ENCODE results near the gene NEDD9. TPM values are rescaled to one million over a fixed set of nuclear protein-coding genes. Genes with fewer than 3 reads are reported as not detected.

The NEDD9 gene
- total RNA-seq, 1 donor from 2014 or later: 31.1 TPM

- intact Hi-C loops (cut with micrococcal nuclease): no loop called here
- no peak for ATAC-seq
- no peak for DNase-seq
Observed at GRCh38 chr6:11192167-11192566, 40.3 kb downstream of the NEDD9 start.

- no peak for DNase-seq
- intact Hi-C loops (cut with micrococcal nuclease): no loop called here
- no peak for ATAC-seq
Observed at GRCh38 chr6:11190625-11191245, 41.7 kb downstream of the NEDD9 start.

GRCh38 chr6:11189865-11190624 is 42.4 kb downstream of the NEDD9 start:
- ATAC-seq (no peak), DNase-seq (no peak)
- intact Hi-C loops (cut with micrococcal nuclease): no loop called here

- no peak for DNase-seq
- intact Hi-C loops (cut with micrococcal nuclease): no loop called here
- no peak for ATAC-seq
Observed at GRCh38 chr6:11188161-11188915, 44.1 kb downstream of the NEDD9 start.

GRCh38 chr6:11187301-11187700 is 45.2 kb downstream of the NEDD9 start:
- intact Hi-C loops (cut with micrococcal nuclease): no loop called here
- no peak for DNase-seq
- no peak for ATAC-seq

- peak; percentile 39 for ATAC-seq
- intact Hi-C loops (cut with micrococcal nuclease): no loop called here
Observed at GRCh38 chr6:11185204-11185842, 47.1 kb downstream of the NEDD9 start.

GRCh38 chr6:11183761-11184362 is 48.6 kb downstream of the NEDD9 start:
- DNase-seq (no peak), ATAC-seq (no peak)
- intact Hi-C loops (cut with micrococcal nuclease): no loop called here

More at GRCh38 chr6:11185204-11185842, 47.1 kb downstream of the NEDD9 start:
- DNase-seq: no peak

GRCh38 chr6:11181478-11182136 is 50.9 kb downstream of the NEDD9 start:
- intact Hi-C loops (cut with micrococcal nuclease): no loop called here
- DNase-seq (no peak), ATAC-seq (no peak)

GRCh38 chr6:11179419-11180202 is 52.9 kb downstream of the NEDD9 start:
- ATAC-seq: no peak

GRCh38 chr6:11179088-11179418 is 53.4 kb downstream of the NEDD9 start:
- intact Hi-C loops (cut with micrococcal nuclease): no loop called here
- DNase-seq (no peak), ATAC-seq (no peak)

More at GRCh38 chr6:11179419-11180202, 52.9 kb downstream of the NEDD9 start:
- intact Hi-C loops (cut with micrococcal nuclease): no loop called here
- no peak for DNase-seq

GRCh38 chr6:11177271-11177670 is 55.2 kb downstream of the NEDD9 start:
- no peak for DNase-seq
- ATAC-seq: no peak
- intact Hi-C loops (cut with micrococcal nuclease): no loop called here

GRCh38 chr6:11174242-11174611 is 58.2 kb downstream of the NEDD9 start:
- DNase-seq (no peak), ATAC-seq (no peak)
- intact Hi-C loops (cut with micrococcal nuclease): no loop called here

GRCh38 chr6:11172501-11173327 is 59.8 kb downstream of the NEDD9 start:
- ATAC-seq: peak; percentile 67

GRCh38 chr6:11171952-11172351 is 60.5 kb downstream of the NEDD9 start:
- ATAC-seq (no peak), DNase-seq (no peak)
- intact Hi-C loops (cut with micrococcal nuclease): no loop called here

More at GRCh38 chr6:11172501-11173327, 59.8 kb downstream of the NEDD9 start:
- DNase-seq: peak; percentile 78
- intact Hi-C loops (cut with micrococcal nuclease): no loop called here

GRCh38 chr6:11168091-11168635 is 64.3 kb downstream of the NEDD9 start:
- intact Hi-C loops (cut with micrococcal nuclease): no loop called here
- ATAC-seq: no peak

GRCh38 chr6:11166948-11167347 is 65.5 kb downstream of the NEDD9 start:
- no peak for ATAC-seq
- no peak for DNase-seq
- intact Hi-C loops (cut with micrococcal nuclease): no loop called here

More at GRCh38 chr6:11168091-11168635, 64.3 kb downstream of the NEDD9 start:
- DNase-seq: no peak
